ENCODE results near the gene HSPB8.

- no peak for TF ChIP-seq CTCF (IDR thresholded peaks at IDR 0.05)
- no peak for TF ChIP-seq POLR2A (IDR thresholded peaks at IDR 0.05)
Measured at GRCh38 chr12:119169150-119169549, 9.6 kb upstream of the HSPB8 start.

Measured in right lobe of liver (tissue), 4 donors.